ENCODE measurements around the gene ZSCAN21.

The ZSCAN21 gene

DNA sequence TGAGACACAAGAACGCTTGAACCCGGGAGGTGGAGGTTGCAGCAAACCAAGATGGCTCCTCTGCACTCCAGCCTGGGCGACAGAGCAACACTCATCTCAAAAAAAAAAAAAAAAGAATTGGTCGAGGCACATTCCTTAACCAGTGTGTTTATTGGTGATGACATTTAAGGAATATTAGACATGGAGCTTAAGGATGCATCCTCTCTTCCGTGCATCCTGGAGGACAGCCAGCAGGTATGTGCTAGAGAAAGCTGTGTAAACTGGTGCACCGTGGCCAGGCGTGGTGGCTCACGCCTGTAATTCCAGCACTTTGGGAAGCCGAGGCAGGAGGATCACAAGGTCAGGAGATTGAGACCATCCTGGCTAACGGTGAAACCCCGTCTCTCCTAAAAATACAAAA is 22.4 kb upstream of the ZSCAN21 start:
- DNase-seq (no peak), ATAC-seq (no peak)

GRCh38 chr7:100029596-100029995 is 20.0 kb upstream of the ZSCAN21 start:
- ATAC-seq (no peak), DNase-seq (no peak)

DNA sequence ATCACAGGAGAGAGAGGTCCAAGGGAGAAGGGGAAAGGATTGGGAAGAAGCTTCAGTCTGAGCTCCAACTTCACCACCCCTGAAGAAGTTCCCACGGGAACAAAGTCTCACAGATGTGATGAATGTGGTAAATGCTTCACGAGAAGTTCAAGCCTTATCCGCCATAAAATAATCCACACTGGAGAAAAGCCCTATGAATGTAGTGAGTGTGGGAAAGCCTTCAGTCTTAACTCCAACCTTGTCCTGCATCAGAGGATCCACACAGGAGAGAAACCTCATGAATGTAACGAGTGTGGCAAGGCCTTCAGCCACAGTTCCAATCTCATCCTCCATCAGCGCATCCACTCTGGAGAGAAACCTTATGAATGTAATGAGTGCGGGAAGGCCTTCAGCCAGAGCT is 16.0 kb upstream of the ZSCAN21 start:
- ATAC-seq (no peak), DNase-seq (no peak)

GRCh38 chr7:100034871-100035510 is 14.6 kb upstream of the ZSCAN21 start:
- ATAC-seq (no peak), DNase-seq (no peak)

- no peak for DNase-seq
- no peak for ATAC-seq
Observed at GRCh38 chr7:100035876-100036275, 13.7 kb upstream of the ZSCAN21 start.

DNA sequence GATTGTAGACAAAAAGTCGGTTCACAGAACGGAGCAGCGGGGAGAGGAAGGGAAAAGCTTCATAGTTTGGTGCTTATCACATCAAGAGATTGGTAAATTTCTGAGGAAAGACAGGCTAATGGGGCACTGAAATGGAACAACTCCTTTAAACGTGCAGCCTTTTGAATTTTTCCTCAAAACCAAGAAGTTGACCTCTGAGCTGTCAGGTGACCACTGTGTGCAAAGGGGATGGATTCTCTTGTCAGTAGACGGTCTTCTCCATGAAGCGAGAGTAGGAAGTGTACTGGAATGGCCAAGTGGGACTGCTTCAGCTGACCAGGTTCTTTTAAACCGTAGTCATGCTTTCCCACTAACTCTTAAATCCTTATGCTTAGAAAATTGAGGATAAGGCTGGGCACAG is 11.2 kb upstream of the ZSCAN21 start:
- DNase-seq (no peak), ATAC-seq (no peak)

- ATAC-seq: no peak
- no peak for DNase-seq
Observed at GRCh38 chr7:100040575-100040974, 9.0 kb upstream of the ZSCAN21 start.

DNA sequence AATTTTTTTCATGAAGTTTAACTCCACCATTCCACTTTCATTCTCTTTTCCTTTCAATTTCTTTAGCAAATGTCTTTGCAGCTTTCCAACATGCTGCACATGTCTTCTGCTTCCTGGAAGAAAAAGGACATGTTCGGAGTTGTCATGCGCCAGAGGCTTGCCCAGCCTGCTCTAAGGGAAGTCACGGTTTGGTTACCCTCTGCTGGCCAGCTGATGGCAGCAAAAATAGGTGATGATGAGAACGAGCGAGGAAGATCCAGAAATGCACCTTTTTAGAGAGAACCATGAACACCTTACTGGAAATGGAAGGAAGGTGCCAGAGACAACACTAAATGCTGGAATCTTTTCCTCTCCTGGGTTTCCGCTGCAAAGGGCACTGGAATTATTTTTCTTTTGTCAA is 4.9 kb upstream of the ZSCAN21 start:
- ATAC-seq: no peak
- DNase-seq: no peak

DNA sequence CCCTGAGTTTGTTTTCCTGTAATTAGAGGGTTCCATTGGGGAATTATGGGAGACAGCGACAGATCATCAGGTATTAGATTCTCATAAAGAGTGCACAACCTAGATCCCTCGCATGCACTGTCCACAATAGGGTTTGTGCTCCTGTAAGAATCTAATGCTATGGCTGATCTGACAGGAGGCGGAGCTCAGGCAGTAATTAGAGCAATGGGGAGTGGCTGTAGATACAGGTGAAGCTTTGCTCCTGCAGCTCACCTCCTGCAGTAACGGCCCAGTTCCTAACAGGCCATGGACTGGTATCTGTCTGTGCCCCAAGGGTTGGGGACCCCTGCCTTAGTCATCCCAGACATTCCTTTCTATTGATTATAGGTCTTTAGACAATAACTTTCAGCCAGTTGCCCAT is 894 bp upstream of the ZSCAN21 start:
- DNase-seq (peak; percentile 8), ATAC-seq (no peak)

- DNase-seq: no peak
- no peak for ATAC-seq
Observed at GRCh38 chr7:100051611-100052010, 2.0 kb downstream of the ZSCAN21 start.

GRCh38 chr7:100053215-100053614 is 3.6 kb downstream of the ZSCAN21 start:
- ATAC-seq (no peak), DNase-seq (peak; percentile 12)

DNA sequence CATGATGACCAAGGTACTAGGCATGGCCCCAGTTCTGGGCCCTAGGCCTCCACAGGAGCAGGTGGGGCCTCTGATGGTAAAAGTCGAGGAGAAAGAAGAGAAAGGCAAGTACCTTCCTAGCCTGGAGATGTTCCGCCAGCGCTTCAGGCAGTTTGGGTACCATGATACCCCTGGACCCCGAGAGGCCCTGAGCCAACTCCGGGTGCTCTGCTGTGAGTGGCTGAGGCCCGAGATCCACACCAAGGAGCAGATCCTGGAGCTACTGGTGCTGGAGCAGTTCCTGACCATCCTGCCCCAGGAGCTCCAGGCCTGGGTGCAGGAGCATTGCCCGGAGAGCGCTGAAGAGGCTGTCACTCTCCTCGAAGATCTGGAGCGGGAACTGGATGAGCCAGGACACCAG is 7.4 kb downstream of the ZSCAN21 start:
- ATAC-seq: no peak
- no peak for DNase-seq

DNA sequence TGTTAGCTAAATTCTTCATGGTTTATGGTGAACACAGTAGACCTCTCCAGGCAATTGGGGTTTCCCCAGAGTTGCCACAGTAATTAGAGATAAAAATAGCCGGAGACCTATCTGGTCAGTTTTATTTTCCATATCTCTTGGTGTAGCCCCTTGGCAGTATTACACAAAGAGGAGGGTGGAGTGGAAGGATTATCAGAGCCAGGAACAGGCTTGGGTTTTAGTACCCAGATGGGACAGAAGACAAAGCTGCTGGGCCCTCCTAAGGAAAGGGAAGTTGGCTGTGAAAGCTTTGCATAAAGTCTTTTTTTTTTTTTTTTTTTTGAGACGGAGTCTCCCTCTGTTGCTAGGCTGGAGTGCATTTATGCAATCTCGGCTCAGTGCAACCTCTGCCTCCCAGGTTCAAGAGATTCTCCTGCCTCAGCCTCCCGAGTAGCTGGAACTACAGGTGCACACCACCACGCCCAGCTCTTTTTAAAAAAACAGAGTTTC is 9.7 kb downstream of the ZSCAN21 start:
- no peak for ATAC-seq
- no peak for DNase-seq

DNA sequence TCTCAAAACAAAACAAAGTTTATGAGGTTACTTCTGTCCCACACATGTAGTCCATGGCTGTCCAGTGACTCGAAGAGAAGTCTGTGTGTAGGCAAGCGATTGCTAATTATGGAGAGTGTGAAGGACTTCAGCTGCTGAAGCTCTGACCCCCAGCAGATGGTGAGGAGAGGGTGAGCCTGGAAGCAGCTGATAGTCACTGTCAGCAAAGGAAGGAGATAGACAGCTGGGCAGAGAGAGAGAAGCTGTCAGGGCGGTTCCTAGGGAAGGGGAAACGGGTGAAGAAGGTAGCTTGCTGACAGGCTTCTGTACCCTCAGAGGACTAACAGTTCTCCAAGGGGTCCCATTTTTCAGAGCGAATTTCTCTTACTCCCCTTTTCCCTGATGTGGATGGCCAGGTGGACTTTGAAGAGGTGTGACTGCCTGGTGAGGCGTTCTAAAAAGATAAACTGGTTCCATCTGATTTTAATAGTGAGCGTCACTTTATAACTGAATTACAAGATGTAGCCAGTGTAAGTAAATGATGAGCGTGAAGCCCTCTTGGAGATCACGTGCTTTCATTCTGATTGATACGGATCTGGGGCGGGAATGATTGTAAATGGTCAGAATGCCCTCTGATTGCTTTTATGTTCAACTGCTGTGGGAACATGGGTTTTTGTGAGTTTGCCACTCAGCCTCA is 12.1 kb downstream of the ZSCAN21 start:
- DNase-seq: no peak
- no peak for ATAC-seq

- no peak for DNase-seq
- ATAC-seq: no peak
Observed at GRCh38 chr7:100063376-100063775, 13.8 kb downstream of the ZSCAN21 start.

- ATAC-seq: no peak
- DNase-seq: no peak
Observed at GRCh38 chr7:100064162-100064561, 14.6 kb downstream of the ZSCAN21 start.

DNA sequence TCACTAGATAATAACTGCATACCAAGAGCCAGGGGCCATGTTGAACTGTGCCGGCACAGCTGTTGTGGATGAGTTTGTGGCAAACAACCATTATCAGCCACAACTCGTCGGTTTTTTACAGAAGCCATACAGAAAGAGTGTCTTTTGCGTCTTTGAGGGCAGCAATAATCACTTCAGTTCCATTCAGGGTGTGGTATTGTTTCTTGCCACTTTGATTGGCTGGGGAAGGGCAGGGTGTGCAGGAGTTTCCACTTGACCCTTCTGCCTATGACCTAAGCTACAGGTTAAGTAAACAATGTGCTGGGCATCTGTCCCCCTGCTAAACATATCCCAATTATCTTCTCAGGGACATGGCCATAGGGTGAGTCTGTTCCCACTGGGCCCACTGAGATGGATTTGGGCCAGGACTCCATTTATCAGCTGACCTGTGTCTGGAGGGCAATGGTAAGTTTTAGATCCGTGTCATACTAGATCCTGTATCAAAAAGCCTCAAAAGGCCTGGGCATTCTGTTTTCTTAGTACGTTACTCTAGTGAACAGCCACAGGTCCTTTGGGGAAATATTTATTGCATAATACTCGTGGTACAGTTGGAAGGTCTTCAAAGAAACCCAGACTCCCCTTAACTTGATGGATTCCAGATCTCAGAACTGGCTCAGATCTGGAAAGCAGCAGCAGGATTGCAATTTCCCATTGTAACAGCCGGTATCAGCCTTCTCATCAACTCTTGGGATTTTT is 16.0 kb downstream of the ZSCAN21 start:
- DNase-seq: no peak

DNA sequence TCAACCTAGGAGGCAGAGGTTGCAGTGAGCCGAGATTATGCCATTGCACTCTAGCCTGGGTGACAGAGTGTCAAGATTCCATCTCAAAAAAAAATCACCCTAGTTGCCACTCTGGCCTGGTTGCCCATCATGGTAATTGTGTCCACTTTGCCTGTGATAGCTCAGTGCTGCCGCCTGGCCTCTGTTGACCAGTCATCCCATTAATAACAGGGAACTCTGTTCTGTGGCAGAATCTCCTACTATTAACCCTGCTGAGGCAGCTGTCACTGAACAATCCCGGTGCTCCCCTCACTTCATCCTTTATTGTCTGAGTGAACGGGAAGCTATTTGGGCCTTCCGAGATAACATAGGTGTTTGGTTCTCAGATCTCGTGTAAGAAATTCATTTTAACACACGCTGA is 17.4 kb downstream of the ZSCAN21 start:
- no peak for ATAC-seq

More for the DNA sequence above, 16.0 kb downstream of the ZSCAN21 start:
- ATAC-seq: no peak

GRCh38 chr7:100069991-100070390 is 20.4 kb downstream of the ZSCAN21 start:
- ATAC-seq (no peak), DNase-seq (no peak)

More for the DNA sequence above, 17.4 kb downstream of the ZSCAN21 start:
- DNase-seq: no peak

DNA sequence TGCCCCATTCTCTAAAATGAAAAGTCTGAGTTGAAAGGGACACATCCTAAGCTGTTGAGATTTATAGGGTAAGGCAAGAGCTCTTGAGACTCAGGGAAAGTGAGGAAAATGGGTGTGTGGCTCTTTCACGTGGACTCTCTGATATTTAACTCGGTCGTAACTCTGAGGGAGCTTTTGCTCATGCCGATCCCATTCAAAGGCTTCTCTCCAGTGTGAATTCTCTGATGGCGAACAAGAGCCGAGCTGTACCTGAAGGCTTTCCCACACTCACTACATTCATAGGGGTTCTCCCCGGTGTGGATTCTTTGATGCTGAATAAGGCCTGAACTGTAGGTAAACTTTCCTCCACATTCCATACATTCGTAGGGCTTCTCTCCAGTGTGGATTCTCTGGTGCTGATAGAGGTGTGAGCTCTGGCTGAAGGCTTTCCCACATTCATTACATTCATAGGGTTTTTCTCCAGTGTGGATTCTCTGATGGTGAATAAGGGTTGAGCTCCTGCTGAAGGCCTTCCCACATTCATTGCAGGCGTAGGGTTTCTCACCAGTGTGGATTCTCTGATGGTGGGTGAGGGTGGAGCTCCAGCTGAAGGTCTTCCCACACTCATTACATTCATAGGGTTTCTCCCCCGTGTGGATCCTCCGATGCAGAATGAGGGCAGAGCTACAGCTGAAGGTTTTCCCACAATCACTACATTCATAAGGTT is 21.6 kb downstream of the ZSCAN21 start:
- ATAC-seq: no peak

DNA sequence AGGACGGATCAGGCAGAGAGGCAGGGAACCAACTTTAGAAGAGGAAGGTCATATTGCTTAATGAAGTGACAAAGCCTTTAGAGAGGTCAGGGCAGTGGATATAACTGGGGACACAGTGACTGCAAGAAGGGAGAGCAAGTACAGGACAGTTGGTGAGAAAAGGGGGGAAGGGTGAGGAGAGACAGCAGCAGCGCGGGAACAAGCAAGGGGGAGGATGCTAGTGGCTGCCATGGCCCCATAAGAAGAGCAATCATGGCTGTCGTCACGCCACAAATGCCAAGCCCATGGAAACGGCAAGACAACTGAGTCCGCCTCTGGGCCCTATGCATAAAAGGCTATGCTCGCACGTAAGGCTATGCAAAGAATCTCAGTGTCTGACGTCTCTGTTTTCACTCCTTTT is 22.9 kb downstream of the ZSCAN21 start:
- no peak for ATAC-seq

More for the DNA sequence above, 21.6 kb downstream of the ZSCAN21 start:
- no peak for DNase-seq

DNA sequence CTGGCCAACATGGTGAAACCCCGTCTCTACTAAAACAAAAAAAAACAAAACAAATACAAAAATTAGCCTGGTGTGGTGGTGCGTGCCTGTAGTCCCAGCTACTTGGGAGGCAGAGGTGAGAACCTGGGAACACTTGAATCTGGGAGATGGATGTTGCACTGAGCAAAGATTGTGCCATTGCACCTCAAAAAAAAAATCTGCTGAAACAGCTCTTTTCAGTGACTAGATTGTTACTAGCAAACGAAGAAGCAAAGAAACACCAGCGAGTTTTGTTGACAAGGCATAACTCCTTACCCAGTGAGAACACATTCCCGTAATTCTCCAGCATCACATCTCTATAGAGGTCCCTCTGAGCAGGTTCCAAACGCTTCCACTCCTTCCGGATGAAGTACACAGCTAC is 25.3 kb downstream of the ZSCAN21 start:
- ATAC-seq: no peak

More for the DNA sequence above, 22.9 kb downstream of the ZSCAN21 start:
- DNase-seq: no peak

DNA sequence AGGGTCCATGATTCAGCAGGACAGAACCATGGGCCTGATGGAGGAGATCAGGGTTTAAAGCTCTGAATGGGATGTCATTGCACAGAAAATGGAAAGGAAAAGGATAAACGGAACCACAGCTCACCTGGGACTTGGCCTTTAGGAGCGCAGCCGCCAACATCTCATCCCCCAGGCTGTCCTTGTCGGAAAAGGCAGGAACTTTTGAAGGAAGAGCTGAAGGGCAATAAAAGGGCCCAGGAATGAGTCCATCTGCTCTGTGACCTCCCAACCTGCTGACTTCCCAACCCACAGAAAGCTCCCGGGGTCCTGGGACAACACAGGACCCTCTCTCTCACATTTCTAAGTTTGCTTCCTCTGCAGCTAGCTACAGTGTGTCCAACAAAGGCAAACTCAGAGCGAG is 25.8 kb downstream of the ZSCAN21 start:
- DNase-seq (no peak), ATAC-seq (no peak)

More for the DNA sequence above, 25.3 kb downstream of the ZSCAN21 start:
- DNase-seq: no peak
